ENCODE data around the gene ACADM.

- TF ChIP-seq, protein P1, sequence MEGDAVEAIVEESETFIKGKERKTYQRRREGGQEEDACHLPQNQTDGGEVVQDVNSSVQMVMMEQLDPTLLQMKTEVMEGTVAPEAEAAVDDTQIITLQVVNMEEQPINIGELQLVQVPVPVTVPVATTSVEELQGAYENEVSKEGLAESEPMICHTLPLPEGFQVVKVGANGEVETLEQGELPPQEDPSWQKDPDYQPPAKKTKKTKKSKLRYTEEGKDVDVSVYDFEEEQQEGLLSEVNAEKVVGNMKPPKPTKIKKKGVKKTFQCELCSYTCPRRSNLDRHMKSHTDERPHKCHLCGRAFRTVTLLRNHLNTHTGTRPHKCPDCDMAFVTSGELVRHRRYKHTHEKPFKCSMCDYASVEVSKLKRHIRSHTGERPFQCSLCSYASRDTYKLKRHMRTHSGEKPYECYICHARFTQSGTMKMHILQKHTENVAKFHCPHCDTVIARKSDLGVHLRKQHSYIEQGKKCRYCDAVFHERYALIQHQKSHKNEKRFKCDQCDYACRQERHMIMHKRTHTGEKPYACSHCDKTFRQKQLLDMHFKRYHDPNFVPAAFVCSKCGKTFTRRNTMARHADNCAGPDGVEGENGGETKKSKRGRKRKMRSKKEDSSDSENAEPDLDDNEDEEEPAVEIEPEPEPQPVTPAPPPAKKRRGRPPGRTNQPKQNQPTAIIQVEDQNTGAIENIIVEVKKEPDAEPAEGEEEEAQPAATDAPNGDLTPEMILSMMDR (IDR thresholded peaks at IDR 0.05), result no peak
- TF ChIP-seq POLR2AphosphoS5 (IDR thresholded peaks at IDR 0.05) (no peak), POLR2A (IDR thresholded peaks at IDR 0.05) (no peak)
Measured at GRCh38 chr1:75720325-75720724, 4.2 kb upstream of the ACADM start.

Data from breast epithelium (tissue), 3 donors.